Measurements from ENCODE around the gene CNOT6L. TPM values are rescaled to one million over a fixed set of nuclear protein-coding genes. Genes with fewer than 3 reads are reported as not detected.
"Not testable (repeated sequence)": the region's sequence is repeated elsewhere in the genome, so short reads cannot be mapped to it uniquely, and the experiment has no call there.

The CNOT6L gene
- total and polyA plus RNA-seq, 4 donors: 15.4 to 47.3 (median 20.7) TPM

GRCh38 chr4:77728420-77728819 lies 90.7 kb downstream of the CNOT6L start:
- Histone ChIP-seq H3K4me3 (ENCODE audit: low read depth, low read length) (no peak overlapping the region), H3K36me3 (ENCODE audit: control insufficient read depth, insufficient read depth, low read length) (peaks cover 5% of the 10 kb centered on the region), H3K9me3 (ENCODE audit: control insufficient read depth, insufficient read depth, low read length) (no peaks in the 10 kb centered on the region), H3K27ac (ENCODE audit: low read depth, low read length) (no peak overlapping the region), H3K27me3 (ENCODE audit: control insufficient read depth, insufficient read depth, low read length) (no peaks in the 10 kb centered on the region), H3K4me1 (ENCODE audit: control insufficient read depth, insufficient read depth, low read length) (no peaks in the 10 kb centered on the region)
- DNase-seq (ENCODE audit: low read depth in 4 of 6, low spot score in 6 of 6): no peak
- WGBS (ENCODE audit: insufficient coverage): no CpG with 5 or more reads among the region's 1 CpG

- no peak for DNase-seq (ENCODE audit: low read depth in 4 of 6, low spot score in 6 of 6)
- Histone ChIP-seq H3K9me3 (ENCODE audit: control insufficient read depth, insufficient read depth, low read length) (no peaks in the 10 kb centered on the region), H3K27me3 (ENCODE audit: control insufficient read depth, insufficient read depth, low read length) (no peaks in the 10 kb centered on the region), H3K36me3 (ENCODE audit: control insufficient read depth, insufficient read depth, low read length) (peaks cover 5% of the 10 kb centered on the region), H3K4me3 (ENCODE audit: low read depth, low read length) (no peak overlapping the region), H3K4me1 (ENCODE audit: control insufficient read depth, insufficient read depth, low read length) (no peaks in the 10 kb centered on the region), H3K27ac (ENCODE audit: low read depth, low read length) (no peak overlapping the region)
These were observed 98.1 kb downstream of the CNOT6L start for GRCh38 chr4:77721073-77721472.

GRCh38 chr4:77718500-77718899 lies 100.7 kb downstream of the CNOT6L start:
- H3K4me3 ChIP-seq (ENCODE audit: low read depth, low read length); H3K27me3 ChIP-seq (ENCODE audit: control insufficient read depth, insufficient read depth, low read length); H3K27ac ChIP-seq (ENCODE audit: low read depth, low read length); DNase-seq (ENCODE audit: low read depth in 4 of 6, low spot score in 6 of 6); H3K4me1 ChIP-seq (ENCODE audit: control insufficient read depth, insufficient read depth, low read length); H3K36me3 ChIP-seq (ENCODE audit: control insufficient read depth, insufficient read depth, low read length); H3K9me3 ChIP-seq (ENCODE audit: control insufficient read depth, insufficient read depth, low read length): not testable (repeated sequence)
- WGBS (ENCODE audit: insufficient coverage): no CpG with 5 or more reads among the region's 3 CpGs

GRCh38 chr4:77715414-77716290 lies 103.5 kb downstream of the CNOT6L start:
- WGBS (ENCODE audit: insufficient coverage): no CpG with 5 or more reads among the region's 3 CpGs

GRCh38 chr4:77714514-77714913 lies 104.7 kb downstream of the CNOT6L start:
- Histone ChIP-seq H3K27me3 (ENCODE audit: control insufficient read depth, insufficient read depth, low read length) (no peaks in the 10 kb centered on the region), H3K4me3 (ENCODE audit: low read depth, low read length) (no peak overlapping the region), H3K27ac (ENCODE audit: low read depth, low read length) (no peak overlapping the region), H3K4me1 (ENCODE audit: control insufficient read depth, insufficient read depth, low read length) (no peaks in the 10 kb centered on the region), H3K9me3 (ENCODE audit: control insufficient read depth, insufficient read depth, low read length) (no peaks in the 10 kb centered on the region), H3K36me3 (ENCODE audit: control insufficient read depth, insufficient read depth, low read length) (no peaks in the 10 kb centered on the region)
- WGBS (ENCODE audit: insufficient coverage): no CpG with 5 or more reads among the region's 2 CpGs
- no peak for DNase-seq (ENCODE audit: low read depth in 4 of 6, low spot score in 6 of 6)

More at GRCh38 chr4:77715414-77716290, 103.5 kb downstream of the CNOT6L start:
- H3K27me3 ChIP-seq (ENCODE audit: control insufficient read depth, insufficient read depth, low read length): no peaks in the 10 kb centered on the region
- H3K27ac ChIP-seq (ENCODE audit: low read depth, low read length): no peak overlapping the region
- H3K4me1 ChIP-seq (ENCODE audit: control insufficient read depth, insufficient read depth, low read length): no peaks in the 10 kb centered on the region
- no peaks in the 10 kb centered on the region for H3K36me3 ChIP-seq (ENCODE audit: control insufficient read depth, insufficient read depth, low read length)
- DNase-seq (ENCODE audit: low read depth in 4 of 6, low spot score in 6 of 6): no peak
- H3K4me3 ChIP-seq (ENCODE audit: low read depth, low read length): no peak overlapping the region
- H3K9me3 ChIP-seq (ENCODE audit: control insufficient read depth, insufficient read depth, low read length): no peaks in the 10 kb centered on the region

- Histone ChIP-seq H3K9me3 (ENCODE audit: control insufficient read depth, insufficient read depth, low read length) (no peaks in the 10 kb centered on the region), H3K27me3 (ENCODE audit: control insufficient read depth, insufficient read depth, low read length) (no peaks in the 10 kb centered on the region), H3K36me3 (ENCODE audit: control insufficient read depth, insufficient read depth, low read length) (no peaks in the 10 kb centered on the region), H3K4me3 (ENCODE audit: low read depth, low read length) (no peak overlapping the region), H3K27ac (ENCODE audit: low read depth, low read length) (no peak overlapping the region), H3K4me1 (ENCODE audit: control insufficient read depth, insufficient read depth, low read length) (no peaks in the 10 kb centered on the region)
- DNase-seq (ENCODE audit: low read depth in 4 of 6, low spot score in 6 of 6): no peak
- WGBS (ENCODE audit: insufficient coverage): no CpG with 5 or more reads among the region's 1 CpG
These were observed 105.3 kb downstream of the CNOT6L start for GRCh38 chr4:77713884-77714283.

- no peak for DNase-seq (ENCODE audit: low read depth in 4 of 6, low spot score in 6 of 6)
- no peak overlapping the region for H3K27ac ChIP-seq (ENCODE audit: low read depth, low read length)
- no peak overlapping the region for H3K4me3 ChIP-seq (ENCODE audit: low read depth, low read length)
- H3K27me3 ChIP-seq (ENCODE audit: control insufficient read depth, insufficient read depth, low read length): no peaks in the 10 kb centered on the region
- H3K4me1 ChIP-seq (ENCODE audit: control insufficient read depth, insufficient read depth, low read length): no peaks in the 10 kb centered on the region
- no CpG with 5 or more reads among the region's 1 CpG for WGBS (ENCODE audit: insufficient coverage)
- H3K36me3 ChIP-seq (ENCODE audit: control insufficient read depth, insufficient read depth, low read length): no peaks in the 10 kb centered on the region
- no peaks in the 10 kb centered on the region for H3K9me3 ChIP-seq (ENCODE audit: control insufficient read depth, insufficient read depth, low read length)
These were observed 106.5 kb downstream of the CNOT6L start for GRCh38 chr4:77712675-77713074.

GRCh38 chr4:77711469-77711868 lies 107.7 kb downstream of the CNOT6L start:
- Histone ChIP-seq H3K4me1 (ENCODE audit: control insufficient read depth, insufficient read depth, low read length) (no peaks in the 10 kb centered on the region), H3K9me3 (ENCODE audit: control insufficient read depth, insufficient read depth, low read length) (no peaks in the 10 kb centered on the region), H3K27ac (ENCODE audit: low read depth, low read length) (no peak overlapping the region), H3K4me3 (ENCODE audit: low read depth, low read length) (no peak overlapping the region), H3K27me3 (ENCODE audit: control insufficient read depth, insufficient read depth, low read length) (no peaks in the 10 kb centered on the region), H3K36me3 (ENCODE audit: control insufficient read depth, insufficient read depth, low read length) (no peaks in the 10 kb centered on the region)
- no peak for DNase-seq (ENCODE audit: low read depth in 4 of 6, low spot score in 6 of 6)
- no CpG with 5 or more reads among the region's 1 CpG for WGBS (ENCODE audit: insufficient coverage)

GRCh38 chr4:77710684-77711083 lies 108.5 kb downstream of the CNOT6L start:
- no peaks in the 10 kb centered on the region for H3K4me1 ChIP-seq (ENCODE audit: control insufficient read depth, insufficient read depth, low read length)
- no peak for DNase-seq (ENCODE audit: low read depth in 4 of 6, low spot score in 6 of 6)
- no peaks in the 10 kb centered on the region for H3K36me3 ChIP-seq (ENCODE audit: control insufficient read depth, insufficient read depth, low read length)
- no peak overlapping the region for H3K4me3 ChIP-seq (ENCODE audit: low read depth, low read length)
- WGBS (ENCODE audit: insufficient coverage): no CpG with 5 or more reads among the region's 1 CpG
- no peak overlapping the region for H3K27ac ChIP-seq (ENCODE audit: low read depth, low read length)
- no peaks in the 10 kb centered on the region for H3K27me3 ChIP-seq (ENCODE audit: control insufficient read depth, insufficient read depth, low read length)
- no peaks in the 10 kb centered on the region for H3K9me3 ChIP-seq (ENCODE audit: control insufficient read depth, insufficient read depth, low read length)

- H3K9me3 ChIP-seq (ENCODE audit: control insufficient read depth, insufficient read depth, low read length): no peaks in the 10 kb centered on the region
- H3K27me3 ChIP-seq (ENCODE audit: control insufficient read depth, insufficient read depth, low read length): no peaks in the 10 kb centered on the region
- no peak overlapping the region for H3K27ac ChIP-seq (ENCODE audit: low read depth, low read length)
- no peaks in the 10 kb centered on the region for H3K4me1 ChIP-seq (ENCODE audit: control insufficient read depth, insufficient read depth, low read length)
- no CpG with 5 or more reads among the region's 1 CpG for WGBS (ENCODE audit: insufficient coverage)
- DNase-seq (ENCODE audit: low read depth in 4 of 6, low spot score in 6 of 6): no peak
- H3K36me3 ChIP-seq (ENCODE audit: control insufficient read depth, insufficient read depth, low read length): no peaks in the 10 kb centered on the region
- H3K4me3 ChIP-seq (ENCODE audit: low read depth, low read length): no peak overlapping the region
These were observed 109.1 kb downstream of the CNOT6L start for GRCh38 chr4:77710059-77710458.
